Spleen (tissue), 11 donors: ENCODE measurements around the gene GRIK2. TPM values are rescaled to one million over a fixed set of nuclear protein-coding genes. Genes with fewer than 3 reads are reported as not detected.

ENCODE experiments used
- DNase-seq: peaks from one replicate; pipeline ENCODE4 v3.0.0-alpha.2; 2020
- H3K27ac ChIP-seq, 8 donors: fragments of 200-600 bp; sonication (generic) in 7 of 8; 1 replicate in 4 of 8; 2 replicates in 4 of 8; pipeline versions ENCODE4 v1.5.0 to v1.8.0; 2016 to 2021; ENCODE audit warnings: inconsistent platforms in 4 of 8, mild to moderate bottlenecking in 4 of 8, moderate library complexity in 1 of 8
- H3K27me3 ChIP-seq, 7 donors: fragments of 200-600 bp; sonication (generic) in 6 of 7; replicated peaks in 1 of 7; 1 replicate in 4 of 7; 2 replicates in 3 of 7; pipeline versions ENCODE4 v1.5.0 to v1.8.0; 2016 to 2021; ENCODE audit warnings: inconsistent platforms in 3 of 7, mild to moderate bottlenecking in 1 of 7
- H3K36me3 ChIP-seq, 6 donors: fragments of 200-600 bp; sonication (generic) in 5 of 6; 1 replicate in 4 of 6; 2 replicates in 2 of 6; pipeline versions ENCODE4 v1.5.0 to v1.8.0; 2016 to 2021; ENCODE audit warnings: inconsistent platforms in 2 of 6
- H3K4me1 ChIP-seq, 6 donors: fragments of 200-600 bp; sonication (generic) in 5 of 6; 1 replicate in 3 of 6; 2 replicates in 3 of 6; pipeline versions ENCODE4 v1.5.0 to v1.8.0; 2016 to 2021; ENCODE audit warnings: inconsistent platforms in 3 of 6
- H3K4me3 ChIP-seq, 8 donors: fragments of 200-600 bp; sonication (generic) in 7 of 8; 1 replicate in 4 of 8; 2 replicates in 4 of 8; pipeline versions ENCODE4 v1.5.0 to v1.8.0; 2016 to 2021; ENCODE audit warnings: inconsistent platforms in 4 of 8, mild to moderate bottlenecking in 4 of 8, moderate library complexity in 2 of 8
- H3K9me3 ChIP-seq, 8 donors: fragments of 200-600 bp; sonication (generic) in 7 of 8; 1 replicate in 4 of 8; 2 replicates in 4 of 8; pipeline versions ENCODE4 v1.5.0 to v1.8.0; 2016 to 2021; ENCODE audit warnings: inconsistent platforms in 4 of 8
- CTCF ChIP-seq, 11 experiments: fragments of 200-600 bp in 7 of 11; fragments of 450-650 bp in 4 of 11; sonication (generic) in 4 of 11; IDR thresholded peaks in 8 of 11; conservative IDR thresholded peaks in 3 of 11; 1 replicate in 7 of 11; 2 replicates in 4 of 11; pipeline versions ENCODE4 v1.4.0 to v1.8.0; 2016 to 2021; ENCODE audit warnings: antibody characterized with exemption in 11 of 11, inconsistent platforms in 4 of 11, mild to moderate bottlenecking in 1 of 11
- POLR2A ChIP-seq, 3 donors: fragments of 450-650 bp; IDR thresholded peaks; one replicate each; pipeline ENCODE4 v1.5.1; 2017; ENCODE audit warnings: antibody characterized with exemption in 3 of 3, mild to moderate bottlenecking in 1 of 3
- POLR2AphosphoS5 ChIP-seq, 3 donors: sonication (generic); formaldehyde crosslinking; IDR thresholded peaks; one replicate each; pipeline ENCODE4 v1.5.1; 2017; ENCODE audit warnings: antibody characterized with exemption in 3 of 3
- WGBS, 5 donors: extraction: QIAGEN DNeasy Blood & Tissue Kit in 3 of 5; methylation state at CpG; one replicate each; pipeline versions ENCODE4 v1.1.5 to v1.1.7; 2013 to 2018; 5-methylcytosine and 5-hydroxymethylcytosine counted together
- intact Hi-C: fragments of 100-400 bp; cut with DNase I; formaldehyde crosslinking; loops from one replicate; pipeline ENCODE4 v1.15.0; 2023; ENCODE audit warnings: low total_unique reads
- polyA plus RNA-seq, 3 donors: library from polyadenylated mRNA; stranded (reverse); fragments of 200-250 nt; gene quantifications; one replicate each; pipeline ENCODE4 v1.2.1, GENCODE V29; 2013
- total RNA-seq, 7 donors: library from RNA; depleted of rRNA in 3 of 7; stranded (reverse); fragments of >200 nt in 3 of 7; fragmentation: NEBNext Ultra II Directional in 4 of 7; extraction: Animal tissue kit (Norgen Biotek cat#: 25700) in 4 of 7; gene quantifications; one replicate each; pipeline versions ENCODE4 v1.1.0 to v1.2.1, GENCODE V29; 2016 to 2021
- donor health status: healthy with polysubstance abuse.
- donor health status: DM: no; HTN: no; CAD: no; lungs with moderate emphysema.
- donor health status: DM: no; HTN: no; CAD: no.
- donor health status: Bipolar disorder and iron deficiency.
- donor health status: healthy.
- donor health status: DM: no; HTN: no; CAD: no.
- donor health status: DM: yes; HTN: yes; CAD: no.

Gene GRIK2
- total and polyA plus RNA-seq, 10 donors, result 0.07 to 2.7 (median 0.89) TPM

DNA sequence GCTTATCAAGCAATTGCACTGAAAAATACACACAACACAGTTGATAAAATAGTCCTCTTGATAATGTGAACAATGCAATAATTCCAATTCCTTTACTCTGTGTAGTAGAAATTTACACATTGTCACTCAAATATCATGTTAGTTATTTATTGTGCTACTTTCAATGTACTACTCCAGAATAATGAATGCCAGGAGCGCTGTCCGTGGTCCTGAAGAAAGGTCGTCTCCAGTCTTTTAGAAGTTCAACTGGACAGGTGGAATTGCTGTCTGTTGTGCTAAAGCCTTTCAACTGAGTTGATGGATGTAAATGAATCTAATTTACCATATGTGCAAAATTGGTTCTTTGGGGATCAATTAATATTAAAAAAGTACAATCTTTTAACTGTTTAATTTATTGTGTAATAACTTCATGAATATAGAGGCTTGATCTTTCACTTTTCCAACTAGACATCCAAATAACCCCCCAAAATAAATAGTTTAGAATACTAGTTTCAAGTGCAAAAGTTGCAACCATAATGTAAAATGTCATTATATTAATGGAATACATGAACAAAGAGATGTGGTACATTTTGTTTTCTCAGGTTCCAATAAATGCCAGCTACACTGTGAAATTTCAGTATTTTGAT, 3.2 kb downstream of the GRIK2 start:
- Histone ChIP-seq H3K4me3 (no peak overlapping the region), H3K27ac (no peak overlapping the region), H3K4me1 (peaks cover 0 to 17% (median 8%) of the 10 kb centered on the region in 6 donors), H3K36me3 (no peaks in the 10 kb centered on the region), H3K27me3 (peaks cover 9 to 98% (median 47%) of the 10 kb centered on the region in 7 donors), H3K9me3 (peaks cover 0 to 7% (median 0%) of the 10 kb centered on the region in 8 donors)
- TF ChIP-seq POLR2A (IDR thresholded peaks at IDR 0.05) (no peak), POLR2AphosphoS5 (IDR thresholded peaks at IDR 0.05) (no peak), CTCF (IDR thresholded peaks at IDR 0.05 in 8 of 11, conservative IDR thresholded peaks at IDR 0.05 in 3 of 11) (no peak)
- intact Hi-C loops, result no loop called here
- WGBS, 5 donors, result 3 to 8% (median 6%) methylated on average over 3 of the region's 3 CpGs
- no peak for DNase-seq

- TF ChIP-seq CTCF (IDR thresholded peaks at IDR 0.05 in 8 of 11, conservative IDR thresholded peaks at IDR 0.05 in 3 of 11) (no peak), POLR2AphosphoS5 (IDR thresholded peaks at IDR 0.05) (no peak), POLR2A (IDR thresholded peaks at IDR 0.05) (no peak)
- H3K27ac ChIP-seq, result no peak overlapping the region
- H3K9me3 ChIP-seq, result peaks cover 0 to 11% (median 0%) of the 10 kb centered on the region in 8 donors
- H3K27me3 ChIP-seq, result peaks cover 9 to 98% (median 47%) of the 10 kb centered on the region in 7 donors
- no peak for DNase-seq
- intact Hi-C loops, result no loop called here
- no peak overlapping the region for H3K4me3 ChIP-seq
- 16 to 24% (median 17%) methylated on average over 4 of the region's 4 CpGs for WGBS, 5 donors
- no peaks in the 10 kb centered on the region for H3K36me3 ChIP-seq
- peaks cover 0 to 17% (median 8%) of the 10 kb centered on the region in 6 donors for H3K4me1 ChIP-seq
Measured at GRCh38 chr6:101397199-101397598, 3.7 kb downstream of the GRIK2 start.

- TF ChIP-seq POLR2AphosphoS5 (IDR thresholded peaks at IDR 0.05), result no peak
- no peak for TF ChIP-seq POLR2A (IDR thresholded peaks at IDR 0.05)
- TF ChIP-seq CTCF (IDR thresholded peaks at IDR 0.05 in 8 of 11, conservative IDR thresholded peaks at IDR 0.05 in 3 of 11), result no peak
- intact Hi-C loops, result no loop called here
- WGBS, 5 donors, result 14 to 38% (median 18%) methylated on average over 43 of the region's 43 CpGs
- no peak overlapping the region for H3K27ac ChIP-seq
- DNase-seq, result no peak
- H3K4me1 ChIP-seq, result peaks cover 0 to 4% (median under 1%) of the 10 kb centered on the region in 6 donors
- H3K9me3 ChIP-seq, result peaks cover 0 to 17% (median 0%) of the 10 kb centered on the region in 8 donors
- H3K4me3 ChIP-seq, result no peak overlapping the region
- H3K36me3 ChIP-seq, result no peaks in the 10 kb centered on the region
- peaks cover 2 to 97% (median 40%) of the 10 kb centered on the region in 7 donors for H3K27me3 ChIP-seq
Measured at GRCh38 chr6:101398716-101399615, 5.5 kb downstream of the GRIK2 start.
